Measurements from ENCODE around the gene TMOD1. TPM values are rescaled to one million over a fixed set of nuclear protein-coding genes. Genes with fewer than 3 reads are reported as not detected.

Gene TMOD1
- total and polyA plus RNA-seq, 9 of the 15 experiments (the other 6 are each of a cell fraction or from before 2014, with no cell fraction given): 7.1 to 41.2 (median 14.2) TPM

GRCh38 chr9:97502984-97503861 is 1.8 kb downstream of the TMOD1 start (continued):
- TF ChIP-seq CREB1 (IDR thresholded peaks at IDR 0.05) (peak; percentile 63; the same call in 1 of the 2 replicates), CREB1 (CRISPR knock-in tag; IDR thresholded peaks at IDR 0.05) (no peak; the same call in 1 of the 2 replicates), GABPB2 (CRISPR knock-in tag; conservative IDR thresholded peaks at IDR 0.05) (no peak), ZNF133 (CRISPR knock-in tag; IDR thresholded peaks at IDR 0.05) (no peak), CHAMP1 (IDR thresholded peaks at IDR 0.05) (no peak; the same call in 1 of the 2 replicates), RAD51 (IDR thresholded peaks at IDR 0.05; ENCODE audit: borderline replicate concordance, low read depth) (no peak; the same call in 1 of the 2 replicates), ETS2 (tag; IDR thresholded peaks at IDR 0.05; ENCODE audit: borderline replicate concordance, poor library complexity, severe bottlenecking) (no peak), ZNF274 (IDR thresholded peaks at IDR 0.05; ENCODE audit: borderline replicate concordance, low read depth, low read length) (no peak), HDAC1 (IDR thresholded peaks at IDR 0.05) (peak in 1 of 2 experiments; percentile 46; a peak in 3 of 4 replicates), MNT (conservative IDR thresholded peaks at IDR 0.05) (peak; percentile 48 to 83)
- TF ChIP-seq, protein P1, sequence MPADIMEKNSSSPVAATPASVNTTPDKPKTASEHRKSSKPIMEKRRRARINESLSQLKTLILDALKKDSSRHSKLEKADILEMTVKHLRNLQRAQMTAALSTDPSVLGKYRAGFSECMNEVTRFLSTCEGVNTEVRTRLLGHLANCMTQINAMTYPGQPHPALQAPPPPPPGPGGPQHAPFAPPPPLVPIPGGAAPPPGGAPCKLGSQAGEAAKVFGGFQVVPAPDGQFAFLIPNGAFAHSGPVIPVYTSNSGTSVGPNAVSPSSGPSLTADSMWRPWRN (IDR thresholded peaks at IDR 0.05; ENCODE audit: low read depth): peak; percentile 32; the same call in 1 of the 2 replicates

Data from K562 (cell line).